HT1080 (cell line): ENCODE results near the gene PLEKHA6. TPM values are rescaled to one million over a fixed set of nuclear protein-coding genes. Genes with fewer than 3 reads are reported as not detected.
"Not testable (repeated sequence)": the region's sequence is repeated elsewhere in the genome, so short reads cannot be mapped to it uniquely, and the experiment has no call there.

Experiments
- DNase-seq: peaks from one replicate; pipeline ENCODE4 v3.0.0-alpha.2; 2015; ENCODE audit warnings: low read depth
- total RNA-seq: library from RNA; depleted of rRNA; stranded (reverse); fragments of >200 nt; shearing (Covaris generic); gene quantifications from 2 replicates; pipeline ENCODE4 v1.2.3, GENCODE V29; 2014

Gene PLEKHA6
- total RNA-seq, 1 experiment from 2014 or later: 0.19 TPM

DNA sequence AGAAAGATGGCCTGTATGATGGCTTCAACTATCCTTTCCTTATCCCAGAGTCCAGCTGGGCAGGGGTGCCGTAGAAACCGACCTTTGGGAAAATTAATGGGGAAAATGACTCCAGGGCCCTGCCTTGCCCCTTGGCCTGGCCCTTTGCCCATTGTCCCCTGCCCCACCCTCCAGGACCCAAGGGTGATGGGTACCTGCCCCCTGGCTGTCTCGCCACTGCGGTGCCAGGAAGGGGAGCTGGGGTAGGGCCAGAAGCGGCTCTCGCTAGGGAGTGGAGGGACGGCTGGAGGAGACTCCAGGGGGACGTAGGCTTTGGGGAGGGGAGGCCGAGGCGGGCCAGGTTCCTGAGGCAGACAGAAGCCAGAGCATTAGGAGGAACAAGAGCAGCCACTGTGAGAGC is 116.8 kb downstream of the PLEKHA6 start:
- no peak for DNase-seq

DNA sequence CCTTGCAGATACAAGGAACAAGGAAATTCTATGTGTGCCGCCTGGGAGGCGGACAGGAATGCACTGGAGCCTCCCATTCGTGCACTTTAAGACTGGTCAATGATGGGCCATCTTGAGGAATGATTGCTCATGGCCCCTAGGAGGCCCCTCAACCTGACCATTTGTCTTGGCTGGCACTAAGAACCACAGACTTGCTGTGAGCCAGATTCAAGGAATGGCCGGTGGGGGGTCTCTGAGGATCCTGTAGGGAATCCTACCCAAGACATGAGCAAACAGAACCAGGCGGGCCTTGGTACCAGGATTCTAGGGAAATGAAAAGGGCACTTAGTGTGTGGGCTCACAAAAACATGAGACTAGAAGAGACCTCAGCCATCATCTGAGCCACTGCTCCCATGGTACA is 117.8 kb downstream of the PLEKHA6 start:
- DNase-seq: no peak

DNA sequence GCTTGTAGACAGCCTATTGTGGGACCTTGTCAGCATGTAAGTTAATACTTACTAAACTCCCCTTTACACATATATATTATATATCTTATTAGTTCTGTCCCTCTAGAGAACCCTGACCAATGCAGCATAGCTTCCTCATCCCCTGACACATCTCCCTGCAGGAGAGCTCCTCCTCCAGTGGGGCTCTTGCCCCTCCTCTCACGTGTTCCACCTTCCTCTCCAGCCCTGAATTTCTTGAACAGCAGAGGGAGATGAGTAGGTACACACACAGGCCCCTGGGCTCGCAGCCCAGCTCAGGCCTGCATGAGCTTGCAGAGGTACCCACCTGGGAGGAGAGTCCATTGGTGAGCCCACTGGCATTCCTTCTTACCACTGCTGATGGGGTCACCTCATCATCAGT is 118.7 kb downstream of the PLEKHA6 start:
- peak; percentile 38 for DNase-seq

GRCh38 chr1:204240233-204240632 is 119.5 kb downstream of the PLEKHA6 start:
- DNase-seq: no peak

- not testable (repeated sequence) for DNase-seq
Observed at GRCh38 chr1:204239401-204239800, 120.3 kb downstream of the PLEKHA6 start.

- not testable (repeated sequence) for DNase-seq
Observed at GRCh38 chr1:204238520-204238919, 121.2 kb downstream of the PLEKHA6 start.

DNA sequence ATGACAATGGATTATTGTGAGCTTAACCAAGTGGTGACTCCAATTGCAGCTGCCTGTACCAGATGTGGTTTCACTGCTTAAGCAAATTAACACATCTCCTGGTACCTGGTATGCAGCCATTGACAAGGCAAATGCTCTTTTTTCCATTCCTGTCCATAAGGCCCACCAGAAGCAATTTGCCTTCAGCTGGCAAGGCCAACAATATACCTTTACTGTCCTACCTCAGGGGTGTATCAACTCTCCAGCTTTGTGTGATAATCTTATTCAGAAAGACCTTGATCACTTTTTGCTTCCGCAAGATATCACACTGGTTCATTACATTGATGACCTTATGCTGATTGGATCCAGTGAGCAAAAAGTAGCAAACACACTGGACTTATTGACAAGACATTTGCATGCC is 122.2 kb downstream of the PLEKHA6 start:
- DNase-seq: not testable (repeated sequence)

GRCh38 chr1:204232526-204232925 is 127.2 kb downstream of the PLEKHA6 start:
- no peak for DNase-seq

DNA sequence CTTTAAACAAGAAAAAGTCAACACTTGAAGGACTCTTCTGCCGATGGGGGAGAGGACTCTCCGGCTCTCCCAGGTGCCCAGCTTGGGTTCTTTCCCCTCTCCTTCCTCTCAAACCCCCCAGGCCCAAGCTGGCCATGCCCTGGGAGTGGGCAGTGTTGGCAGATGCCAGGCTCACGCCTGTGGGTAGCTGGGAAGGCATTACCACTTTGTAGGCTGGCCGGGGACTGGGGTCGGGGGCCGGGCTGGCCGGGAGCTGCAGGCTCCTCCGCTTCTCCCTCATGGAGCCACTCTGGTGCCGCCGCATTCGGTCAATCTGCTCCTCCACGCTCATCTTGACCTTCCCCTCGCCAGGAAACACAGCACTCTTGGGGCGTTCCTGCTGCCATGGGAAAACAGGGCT is 129.5 kb downstream of the PLEKHA6 start:
- DNase-seq: no peak

DNA sequence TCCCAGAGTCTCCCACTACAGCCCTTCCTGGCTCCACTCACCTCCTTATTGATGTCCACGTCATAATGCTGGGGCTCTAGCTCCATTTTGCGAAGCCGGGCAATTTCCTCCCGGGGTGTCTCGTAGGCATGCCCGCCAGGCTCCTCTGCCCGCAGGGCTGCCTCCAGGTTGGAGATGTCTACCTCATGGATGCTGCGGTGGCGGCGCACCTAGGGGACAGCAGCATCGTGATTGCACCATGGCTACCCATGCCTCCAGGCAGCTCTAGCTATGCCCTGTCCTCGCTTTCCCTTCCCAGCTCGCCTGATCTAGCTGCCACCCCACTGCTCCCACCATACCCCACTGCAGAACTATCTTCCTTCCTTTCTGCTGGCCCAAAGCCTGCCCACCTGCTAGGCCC is 130.8 kb downstream of the PLEKHA6 start:
- no peak for DNase-seq

GRCh38 chr1:204227996-204228785 is 131.5 kb downstream of the PLEKHA6 start:
- DNase-seq: no peak

GRCh38 chr1:204227351-204227750 is 132.4 kb downstream of the PLEKHA6 start:
- DNase-seq: no peak

DNA sequence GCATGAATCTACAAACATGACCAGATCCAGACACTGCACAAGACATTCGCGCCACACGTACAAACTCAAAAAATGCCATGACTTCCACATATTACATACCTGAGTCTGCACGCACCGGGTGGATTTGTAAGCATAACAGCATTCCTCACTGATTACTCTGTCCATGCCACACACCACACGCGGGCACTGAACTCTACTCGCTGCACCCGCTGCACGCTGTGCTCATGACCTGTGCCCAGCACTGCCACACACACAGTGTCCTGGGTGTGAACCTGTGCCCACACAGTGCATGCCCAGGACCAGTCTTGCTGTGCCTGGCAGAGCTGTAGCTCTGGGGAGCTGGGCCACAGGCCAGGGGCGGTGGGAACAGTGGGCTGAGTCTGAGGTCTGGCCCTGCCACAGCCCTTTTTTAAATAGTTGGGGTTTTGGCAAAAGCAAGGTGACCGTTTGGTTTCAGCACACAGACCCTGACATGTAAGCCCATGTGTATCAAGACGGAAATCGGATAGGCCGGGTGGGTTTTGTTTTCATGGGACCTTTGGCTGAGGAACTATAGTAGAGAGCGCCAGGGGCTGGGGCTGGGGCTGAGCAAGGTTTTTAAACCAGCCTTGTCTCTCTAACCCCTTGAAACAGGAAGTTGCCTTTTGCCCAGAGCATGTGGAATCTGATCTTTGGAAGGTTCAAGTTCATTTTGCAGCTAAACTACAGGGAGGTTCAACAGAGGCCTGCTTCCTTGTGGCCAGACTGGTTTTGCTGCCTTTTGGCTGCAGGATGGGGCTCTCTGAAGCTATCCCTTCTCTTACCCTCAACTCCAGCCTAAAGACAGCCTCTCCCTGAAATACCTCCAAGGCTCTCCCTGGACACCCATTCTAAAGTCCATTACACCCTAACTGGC is 133.6 kb downstream of the PLEKHA6 start:
- peak; percentile 30 for DNase-seq

- DNase-seq: no peak
Observed at GRCh38 chr1:204224655-204225054, 135.1 kb downstream of the PLEKHA6 start.

DNA sequence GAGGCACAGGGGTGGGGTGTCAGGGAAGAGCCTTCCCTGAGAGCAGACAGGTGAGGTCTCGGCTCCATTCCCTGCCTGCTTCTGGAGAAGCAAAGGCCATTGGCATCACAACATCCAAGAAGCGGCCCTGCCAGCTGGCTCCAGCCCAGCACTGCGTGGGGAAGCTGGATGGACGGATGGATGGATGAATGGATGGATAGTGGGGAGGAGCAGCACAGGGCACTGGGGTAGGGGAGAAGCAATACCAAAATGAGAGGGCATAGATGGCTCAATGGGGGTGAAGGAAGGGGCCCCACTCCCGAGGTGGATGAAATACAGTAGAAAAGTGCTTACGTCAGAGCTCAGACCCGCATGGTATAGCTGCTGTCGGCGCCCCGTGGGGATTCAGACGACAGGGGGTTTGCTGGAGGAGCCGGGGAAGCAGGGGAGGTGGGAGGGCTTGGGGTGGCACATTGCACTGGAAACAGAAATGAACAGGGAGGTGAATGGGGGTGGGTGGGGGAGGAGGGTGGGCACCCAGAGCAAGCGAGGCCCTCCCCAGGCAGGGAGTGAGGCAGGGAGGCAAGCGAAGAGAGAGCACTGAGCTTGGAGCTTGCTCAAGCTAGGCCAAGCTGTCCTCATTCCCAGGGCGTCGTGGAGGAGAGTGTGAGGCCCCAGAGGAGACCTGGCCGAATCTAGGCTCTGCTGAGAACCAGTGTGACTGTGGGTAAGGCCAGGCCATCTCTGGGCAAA is 136.4 kb downstream of the PLEKHA6 start:
- DNase-seq: no peak

DNA sequence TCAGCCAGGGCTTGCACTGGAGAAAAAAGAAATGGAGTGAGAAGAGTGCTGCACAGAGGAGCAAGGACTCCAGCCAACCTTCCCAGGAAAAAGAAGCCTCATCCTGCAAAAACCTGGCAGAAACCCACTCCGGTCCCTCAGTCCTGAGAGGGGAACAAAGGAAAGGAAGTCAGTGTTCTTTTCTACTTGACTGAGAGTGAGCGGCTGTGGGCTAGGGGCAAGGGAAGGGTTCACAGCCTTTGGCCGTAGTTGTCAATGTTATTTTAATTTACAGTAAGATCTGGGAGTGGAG is 137.0 kb downstream of the PLEKHA6 start:
- no peak for DNase-seq

GRCh38 chr1:204222006-204222763 is 137.5 kb downstream of the PLEKHA6 start:
- DNase-seq: no peak

DNA sequence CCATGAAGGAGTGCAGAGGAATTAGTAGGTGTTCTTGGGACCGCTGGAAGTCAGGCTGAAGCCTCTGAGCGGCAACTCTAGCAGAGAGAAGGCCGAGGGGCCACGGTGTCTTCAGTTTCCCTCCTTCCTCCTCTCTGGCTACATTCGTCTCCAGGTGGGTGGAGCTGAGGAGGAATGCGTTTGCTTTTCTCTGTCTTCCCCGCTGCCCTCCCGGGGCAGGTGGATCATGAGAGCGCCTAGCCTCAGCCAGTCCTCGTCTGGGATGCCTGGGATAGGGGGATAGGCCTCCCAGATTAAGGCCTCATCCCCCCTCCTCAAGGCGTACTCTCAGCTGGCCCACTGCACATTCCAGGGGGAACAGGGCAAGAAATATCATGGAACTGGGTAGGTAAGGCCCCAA is 138.5 kb downstream of the PLEKHA6 start:
- DNase-seq: no peak

- no peak for DNase-seq
Observed at GRCh38 chr1:204219971-204220616, 139.6 kb downstream of the PLEKHA6 start.

GRCh38 chr1:204218552-204218951 is 141.2 kb downstream of the PLEKHA6 start:
- DNase-seq: no peak

GRCh38 chr1:204217648-204218000 is 142.1 kb downstream of the PLEKHA6 start:
- no peak for DNase-seq
